Mesodermal cell (in vitro differentiated cells): ENCODE results near the gene CT47C1. TPM values are rescaled to one million over a fixed set of nuclear protein-coding genes. Genes with fewer than 3 reads are reported as not detected.
"Not testable (repeated sequence)": the region's sequence is repeated elsewhere in the genome, so short reads cannot be mapped to it uniquely, and the experiment has no call there.

Source experiments
- H3K27ac ChIP-seq: 2 replicates; pipeline ENCODE4 v1.7.0; 2013; ENCODE audit warnings: mild to moderate bottlenecking, low read depth, low read length, moderate library complexity; ENCODE audit not compliant: severe bottlenecking
- H3K36me3 ChIP-seq: 2 replicates; pipeline ENCODE4 v1.7.1; 2013; ENCODE audit warnings: mild to moderate bottlenecking, low read length, moderate library complexity; ENCODE audit not compliant: control insufficient read depth, insufficient read depth
- H3K4me1 ChIP-seq: one replicate; pipeline ENCODE4 v1.7.1; 2013; ENCODE audit warnings: mild to moderate bottlenecking, low read length; ENCODE audit not compliant: insufficient read depth, control insufficient read depth, poor library complexity, severe bottlenecking
- H3K4me3 ChIP-seq: 2 replicates; pipeline ENCODE4 v1.7.0; 2013; ENCODE audit warnings: low read length, control low read depth, mild to moderate bottlenecking; ENCODE audit not compliant: insufficient read depth, poor library complexity, severe bottlenecking; ENCODE audit errors: extremely low read depth
- H3K9me3 ChIP-seq: 2 replicates; pipeline ENCODE4 v1.7.1; 2013; ENCODE audit warnings: mild to moderate bottlenecking, low read length, moderate library complexity; ENCODE audit not compliant: control insufficient read depth
- WGBS, 2 experiments: methylation state at CpG; one replicate each; pipeline ENCODE4 v1.1.5; 2013; ENCODE audit warnings: missing lambda C conversion rate in 2 of 2; ENCODE audit not compliant: insufficient coverage in 2 of 2; 5-methylcytosine and 5-hydroxymethylcytosine counted together
- polyA plus RNA-seq, 2 experiments: library from polyadenylated mRNA; stranded (reverse); fragments of 50-300 nt; gene quantifications; one replicate each; pipeline ENCODE4 v1.2.3, GENCODE V29; 2013

The CT47C1 gene
- polyA plus RNA-seq (2013, experiment 1 of 2): not detected
- polyA plus RNA-seq (2013, experiment 2 of 2): not detected

- WGBS, 2 experiments: 92 to 100% methylated on average over 1 to 2 of the region's 6 CpGs
- H3K4me1 ChIP-seq: no peaks in the 10 kb centered on the region
- H3K9me3 ChIP-seq: no peaks in the 10 kb centered on the region
- no peaks in the 10 kb centered on the region for H3K36me3 ChIP-seq
- no peak within 1 kb of the TSS for H3K4me3 ChIP-seq
- no peak within 1 kb of the TSS for H3K27ac ChIP-seq
These were observed at the start of gene CT47C1 for GRCh38 chrX:119072744-119073143. Gene CT47C1 (plus strand): TSS chrX:119072993. CDS start chrX:119073226, 233 bp downstream.

- Histone ChIP-seq H3K4me3 (no peak overlapping the region), H3K27ac (no peak overlapping the region), H3K36me3 (no peaks in the 10 kb centered on the region), H3K4me1 (no peaks in the 10 kb centered on the region), H3K9me3 (no peaks in the 10 kb centered on the region)
- 80 to 100% methylated on average over 1 of the region's 5 CpGs for WGBS, 2 experiments
These were observed 46.9 kb upstream of the CT47C1 start for GRCh38 chrX:119025900-119026299.

- not testable (repeated sequence) for H3K4me1 ChIP-seq, H3K27ac ChIP-seq, H3K9me3 ChIP-seq, H3K4me3 ChIP-seq, H3K36me3 ChIP-seq
- WGBS, 2 experiments: 100% methylated on average over 1 of the region's 2 CpGs; no CpG with 5 or more reads in 1 of the 2 experiments
These were observed 46.4 kb upstream of the CT47C1 start for GRCh38 chrX:119026344-119026743.

GRCh38 chrX:119027960-119028732 is 44.6 kb upstream of the CT47C1 start:
- H3K36me3 ChIP-seq, H3K4me3 ChIP-seq: not testable (repeated sequence)
- 90% methylated on average over 4 to 8 of the region's 28 CpGs for WGBS, 2 experiments

GRCh38 chrX:119028733-119029330 is 44.0 kb upstream of the CT47C1 start:
- Histone ChIP-seq H3K4me3 (no peak overlapping the region), H3K4me1 (no peaks in the 10 kb centered on the region), H3K9me3 (no peaks in the 10 kb centered on the region), H3K36me3 (no peaks in the 10 kb centered on the region), H3K27ac (no peak overlapping the region)
- no CpG with 5 or more reads among the region's 1 CpG for WGBS, 2 experiments

More at GRCh38 chrX:119027960-119028732, 44.6 kb upstream of the CT47C1 start:
- H3K4me1 ChIP-seq, H3K9me3 ChIP-seq, H3K27ac ChIP-seq: not testable (repeated sequence)

GRCh38 chrX:119029656-119030055 is 43.1 kb upstream of the CT47C1 start:
- WGBS, 2 experiments: 81 to 90% methylated on average over 2 to 3 of the region's 10 CpGs
- not testable (repeated sequence) for H3K4me1 ChIP-seq, H3K4me3 ChIP-seq, H3K9me3 ChIP-seq, H3K36me3 ChIP-seq, H3K27ac ChIP-seq

- Histone ChIP-seq H3K36me3 (no peaks in the 10 kb centered on the region), H3K27ac (no peak overlapping the region), H3K4me3 (no peak overlapping the region), H3K4me1 (no peaks in the 10 kb centered on the region), H3K9me3 (no peaks in the 10 kb centered on the region)
These were observed 41.8 kb upstream of the CT47C1 start for GRCh38 chrX:119030990-119031389.

- H3K27ac ChIP-seq: no peak overlapping the region
- no peaks in the 10 kb centered on the region for H3K9me3 ChIP-seq
- no CpG with 5 or more reads among the region's 4 CpGs for WGBS, 2 experiments
- H3K36me3 ChIP-seq: no peaks in the 10 kb centered on the region
- H3K4me1 ChIP-seq: peaks cover 2% of the 10 kb centered on the region
- H3K4me3 ChIP-seq: no peak overlapping the region
These were observed 36.4 kb upstream of the CT47C1 start for GRCh38 chrX:119036107-119037029.

- Histone ChIP-seq H3K36me3 (no peaks in the 10 kb centered on the region), H3K27ac (no peak overlapping the region), H3K4me1 (peaks cover 2% of the 10 kb centered on the region), H3K9me3 (no peaks in the 10 kb centered on the region), H3K4me3 (no peak overlapping the region)
- WGBS, 2 experiments: 47% methylated on average over 3 of the region's 6 CpGs; no CpG with 5 or more reads in 1 of the 2 experiments
These were observed 32.4 kb upstream of the CT47C1 start for GRCh38 chrX:119040432-119040831.

GRCh38 chrX:119041175-119041574 is 31.6 kb upstream of the CT47C1 start:
- no peaks in the 10 kb centered on the region for H3K36me3 ChIP-seq
- H3K4me3 ChIP-seq: no peak overlapping the region
- no CpG with 5 or more reads among the region's 4 CpGs for WGBS, 2 experiments
- no peaks in the 10 kb centered on the region for H3K9me3 ChIP-seq
- no peak overlapping the region for H3K27ac ChIP-seq
- peaks cover 2% of the 10 kb centered on the region for H3K4me1 ChIP-seq
